HepG2 (cell line): ENCODE data around the gene C6orf132. TPM values are rescaled to one million over a fixed set of nuclear protein-coding genes. Genes with fewer than 3 reads are reported as not detected.

ENCODE experiments used
- ATF7 ChIP-seq, 2 experiments: fragments of 450-650 bp in 1 of 2; sonication (generic) in 1 of 2; formaldehyde crosslinking in 1 of 2; IDR thresholded peaks; 2 replicates each; pipeline versions ENCODE4 v1.4.0 to v1.6.1; 2016 to 2020; ENCODE audit warnings: antibody characterized with exemption in 1 of 2, mild to moderate bottlenecking in 1 of 2, missing genetic modification reagents in 1 of 2
- DMTF1 ChIP-seq: sonication (generic); formaldehyde crosslinking; IDR thresholded peaks from 2 replicates; pipeline ENCODE4 v1.4.0; 2020; ENCODE audit warnings: mild to moderate bottlenecking, missing genetic modification reagents
- EP300 ChIP-seq, 3 experiments: sonication (generic) in 1 of 3; formaldehyde crosslinking in 1 of 3; IDR thresholded peaks; 2 replicates each; pipeline versions ENCODE4 v1.5.1 to v1.6.1; 2011 to 2020; ENCODE audit warnings: low read depth in 2 of 3, low read length in 2 of 3, borderline replicate concordance in 1 of 3, improper control_type of control experiment in 1 of 3, mild to moderate bottlenecking in 1 of 3, missing genetic modification reagents in 1 of 3, moderate library complexity in 1 of 3
- GATAD2A ChIP-seq: IDR thresholded peaks from 2 replicates; pipeline ENCODE4 v1.6.1; 2016
- HDAC6 ChIP-seq: fragments of 200-600 bp; sonication (generic); IDR thresholded peaks from 2 replicates; pipeline ENCODE4 v1.7.0; 2017; ENCODE audit warnings: mild to moderate bottlenecking, antibody characterized with exemption, low read length, low read depth
- HOXA5 ChIP-seq: sonication (generic); formaldehyde crosslinking; IDR thresholded peaks from 2 replicates; pipeline ENCODE4 v1.4.0; 2020; ENCODE audit warnings: missing genetic modification reagents
- KLF12 ChIP-seq: sonication (generic); formaldehyde crosslinking; IDR thresholded peaks from 2 replicates; pipeline ENCODE4 v1.4.0; 2020; ENCODE audit warnings: missing genetic modification reagents, borderline replicate concordance
- MEIS2 ChIP-seq: sonication (generic); formaldehyde crosslinking; IDR thresholded peaks from 2 replicates; pipeline ENCODE4 v1.9.0; 2021; ENCODE audit warnings: mild to moderate bottlenecking, missing genetic modification reagents
- MIER2 ChIP-seq: IDR thresholded peaks from 2 replicates; pipeline ENCODE4 v1.6.1; 2016; ENCODE audit warnings: missing biosample characterization, missing genetic modification reagents
- NONO ChIP-seq, 2 experiments: fragments of 450-650 bp in 1 of 2; sonication (generic) in 1 of 2; formaldehyde crosslinking in 1 of 2; IDR thresholded peaks in 1 of 2; conservative IDR thresholded peaks in 1 of 2; 2 replicates each; pipeline versions ENCODE4 v1.6.1 to v1.8.0; 2017 to 2022; ENCODE audit warnings: mild to moderate bottlenecking in 1 of 2, missing genetic modification reagents in 1 of 2, moderate library complexity in 1 of 2
- RERE ChIP-seq: IDR thresholded peaks from 2 replicates; pipeline ENCODE4 v1.6.1; 2016; ENCODE audit warnings: low read depth, missing genetic modification reagents, missing compliant biosample characterization
- SP4 ChIP-seq: sonication (generic); formaldehyde crosslinking; IDR thresholded peaks from 2 replicates; pipeline ENCODE4 v1.8.1; 2023; ENCODE audit warnings: mild to moderate bottlenecking, missing genetic modification reagents
- ZBTB33 ChIP-seq: sonication (generic); formaldehyde crosslinking; IDR thresholded peaks from 2 replicates; pipeline ENCODE4 v1.4.0; 2020; ENCODE audit warnings: missing genetic modification reagents
- ZNF143 ChIP-seq: sonication (generic); formaldehyde crosslinking; IDR thresholded peaks from 2 replicates; pipeline ENCODE4 v1.4.0; 2020; ENCODE audit warnings: missing genetic modification reagents
- ZNF235 ChIP-seq: sonication (generic); formaldehyde crosslinking; IDR thresholded peaks from 2 replicates; pipeline ENCODE4 v1.8.1; 2023; ENCODE audit warnings: mild to moderate bottlenecking, missing genetic modification reagents, borderline replicate concordance
- ZNF326 ChIP-seq: sonication (generic); formaldehyde crosslinking; IDR thresholded peaks from 2 replicates; pipeline ENCODE4 v1.4.0; 2020; ENCODE audit warnings: missing genetic modification reagents, borderline replicate concordance
- ZNF451 ChIP-seq: sonication (generic); formaldehyde crosslinking; IDR thresholded peaks from 2 replicates; pipeline ENCODE4 v1.5.0; 2020; ENCODE audit warnings: mild to moderate bottlenecking, missing genetic modification reagents
- ZNF563 ChIP-seq: sonication (generic); formaldehyde crosslinking; IDR thresholded peaks from 2 replicates; pipeline ENCODE4 v1.8.0; 2022; ENCODE audit warnings: mild to moderate bottlenecking, moderate library complexity, missing genetic modification reagents
- ZNF619 ChIP-seq: sonication (generic); formaldehyde crosslinking; IDR thresholded peaks from 2 replicates; pipeline ENCODE4 v1.4.0; 2020; ENCODE audit warnings: mild to moderate bottlenecking, missing genetic modification reagents
- ZSCAN20 ChIP-seq: sonication (generic); formaldehyde crosslinking; IDR thresholded peaks from 2 replicates; pipeline ENCODE4 v1.4.0; 2020; ENCODE audit warnings: missing genetic modification reagents, mild to moderate bottlenecking, borderline replicate concordance
- polyA plus RNA-seq, 8 experiments: library from polyadenylated mRNA; depleted of rRNA in 3 of 8; stranded (reverse) in 7 of 8; unstranded in 1 of 8; fragments of >200 nt; fragmentation: Illumina TruSeq in 4 of 8; extraction: Trizol in 4 of 8; gene quantifications; 2 replicates each; pipeline versions ENCODE4 v1.2.1 to v1.2.3, GENCODE V29; 2011 to 2016; ENCODE audit warnings: low read depth in 4 of 8, missing spikeins in 1 of 8, mixed read lengths in 1 of 8; ENCODE audit not compliant: insufficient read depth in 1 of 8
- total RNA-seq, 5 experiments: library from RNA; depleted of rRNA; stranded (reverse); fragments of >200 nt; fragmentation: Illumina TruSeq; extraction: Trizol; gene quantifications; 2 replicates each; pipeline ENCODE4 v1.2.3, GENCODE V29; 2016; ENCODE audit warnings: low read depth in 1 of 5

C6orf132 gene
- total and polyA plus RNA-seq, 2 of the 13 experiments (the other 11 are each of a cell fraction or from before 2014, with no cell fraction given) = 0.78 to 3.0 TPM

- TF ChIP-seq NONO (IDR thresholded peaks at IDR 0.05) (no peak), NONO (CRISPR knock-in tag; conservative IDR thresholded peaks at IDR 0.05) (no peak), KLF12 (CRISPR knock-in tag) (peak; percentile 72; the same call in 1 of the 2 replicates), ZNF451 (CRISPR knock-in tag) (no peak), ZNF326 (CRISPR knock-in tag) (no peak), ATF7 (IDR thresholded peaks at IDR 0.05) (no peak), ATF7 (CRISPR knock-in tag; IDR thresholded peaks at IDR 0.05) (no peak), ZNF619 (no peak), RERE (CRISPR knock-in tag) (no peak), ZNF143 (CRISPR knock-in tag) (no peak), GATAD2A (CRISPR knock-in tag) (peak; percentile 41; the same call in 1 of the 2 replicates), SP4 (CRISPR knock-in tag) (no peak), ZSCAN20 (no peak), ZBTB33 (CRISPR knock-in tag) (no peak), DMTF1 (CRISPR knock-in tag) (no peak), HDAC6 (no peak), ZNF563 (no peak), ZNF235 (no peak), MIER2 (no peak), EP300 (IDR thresholded peaks at IDR 0.05; ENCODE audit: low read depth in 2 of 2, low read length in 2 of 2) (no peak; a peak in 1 of 4 replicates), EP300 (CRISPR knock-in tag; IDR thresholded peaks at IDR 0.05; ENCODE audit: borderline replicate concordance) (no peak; the same call in 1 of the 2 replicates), HOXA5 (CRISPR knock-in tag) (peak; percentile 44; the same call in 1 of the 2 replicates), MEIS2 (CRISPR knock-in tag) (no peak)
These were observed 5.1 kb downstream of the C6orf132 start (continued) for GRCh38 chr6:42137194-42137753.
